GM13977 (cell line): ENCODE data around the gene ANKRD16.

Experiments used
- DNase-seq: peaks from one replicate; pipeline ENCODE4 v3.0.0; 2012; ENCODE audit warnings: low spot score
- in situ Hi-C: fragments of 300-500 bp; cut with MboI; formaldehyde crosslinking; loops from one replicate; pipeline ENCODE4 v1.12.0; 2022; ENCODE audit warnings: low sequenced_read_pairs, low pct_unique_long_range_greater_than_20kb, mixed read lengths, inconsistent platforms; ENCODE audit not compliant: unreplicated experiment
- TF ChIP-seq, protein P1 (sequence below): IDR thresholded peaks from 2 replicates; pipeline ENCODE4 v1.5.1; 2012; ENCODE audit warnings: mild to moderate bottlenecking, control low read depth; ENCODE audit not compliant: insufficient read depth; ENCODE audit errors: extremely low read depth, missing control alignments

ANKRD16 gene

DNA sequence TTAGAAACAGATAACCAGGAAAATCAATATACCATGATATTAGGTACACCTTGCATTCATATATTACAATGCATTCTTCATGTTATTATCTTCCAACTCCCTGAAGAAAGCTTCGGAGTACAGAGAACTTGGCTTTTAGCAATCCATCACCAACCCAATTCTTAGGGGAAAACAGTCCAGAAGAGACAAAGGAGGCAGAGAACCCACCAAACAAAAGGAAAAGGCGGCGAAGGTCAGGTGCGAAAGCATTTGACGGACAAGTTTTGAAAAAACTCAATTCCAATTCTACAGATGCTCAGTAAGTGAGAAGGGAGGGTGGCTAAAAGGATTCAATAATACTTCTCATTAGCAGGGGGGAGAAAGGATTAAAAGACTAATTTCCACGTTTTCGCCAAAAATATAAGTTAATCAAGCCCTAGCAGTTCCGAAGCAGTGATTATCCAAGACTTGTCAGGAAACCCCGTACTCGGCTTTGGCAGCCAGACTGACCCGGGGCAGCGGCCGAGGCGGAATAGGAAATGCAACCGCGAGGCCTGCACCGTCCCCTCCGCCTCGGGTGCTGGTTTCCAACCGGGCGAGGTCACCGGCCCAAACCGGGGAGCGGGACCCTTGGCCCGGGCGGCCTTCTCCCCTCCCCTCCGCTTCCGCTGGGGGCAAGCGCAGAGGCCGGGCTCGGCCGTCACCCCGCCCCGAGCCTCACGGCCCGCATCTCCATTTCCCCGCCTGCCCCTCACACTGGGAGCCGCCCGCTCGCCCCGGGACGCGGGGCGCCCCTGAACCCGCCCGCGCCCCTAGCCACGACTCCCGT lies 77.2 kb downstream of the ANKRD16 start:
- in situ Hi-C loops, result no loop called here
- DNase-seq, result peak; percentile 57
- TF ChIP-seq, protein P1, sequence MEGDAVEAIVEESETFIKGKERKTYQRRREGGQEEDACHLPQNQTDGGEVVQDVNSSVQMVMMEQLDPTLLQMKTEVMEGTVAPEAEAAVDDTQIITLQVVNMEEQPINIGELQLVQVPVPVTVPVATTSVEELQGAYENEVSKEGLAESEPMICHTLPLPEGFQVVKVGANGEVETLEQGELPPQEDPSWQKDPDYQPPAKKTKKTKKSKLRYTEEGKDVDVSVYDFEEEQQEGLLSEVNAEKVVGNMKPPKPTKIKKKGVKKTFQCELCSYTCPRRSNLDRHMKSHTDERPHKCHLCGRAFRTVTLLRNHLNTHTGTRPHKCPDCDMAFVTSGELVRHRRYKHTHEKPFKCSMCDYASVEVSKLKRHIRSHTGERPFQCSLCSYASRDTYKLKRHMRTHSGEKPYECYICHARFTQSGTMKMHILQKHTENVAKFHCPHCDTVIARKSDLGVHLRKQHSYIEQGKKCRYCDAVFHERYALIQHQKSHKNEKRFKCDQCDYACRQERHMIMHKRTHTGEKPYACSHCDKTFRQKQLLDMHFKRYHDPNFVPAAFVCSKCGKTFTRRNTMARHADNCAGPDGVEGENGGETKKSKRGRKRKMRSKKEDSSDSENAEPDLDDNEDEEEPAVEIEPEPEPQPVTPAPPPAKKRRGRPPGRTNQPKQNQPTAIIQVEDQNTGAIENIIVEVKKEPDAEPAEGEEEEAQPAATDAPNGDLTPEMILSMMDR, result no peak
